HG03025 (cell line): Measurements from ENCODE around the gene MAP3K5.
A peak's percentile ranks its signal among the peaks of the same experiment; 100 is the strongest.
"Not testable (repeated sequence)": the region's sequence is repeated elsewhere in the genome, so short reads cannot be mapped to it uniquely, and the experiment has no call there.

Source experiments
- ATAC-seq: cut with Tn5 transposase; IDR thresholded peaks from one replicate; pipeline ENCODE4 v1.9.1; 2021; ENCODE audit warnings: mild to moderate bottlenecking, moderate library complexity; ENCODE audit not compliant: unreplicated experiment, low FRiP score

MAP3K5 gene

DNA sequence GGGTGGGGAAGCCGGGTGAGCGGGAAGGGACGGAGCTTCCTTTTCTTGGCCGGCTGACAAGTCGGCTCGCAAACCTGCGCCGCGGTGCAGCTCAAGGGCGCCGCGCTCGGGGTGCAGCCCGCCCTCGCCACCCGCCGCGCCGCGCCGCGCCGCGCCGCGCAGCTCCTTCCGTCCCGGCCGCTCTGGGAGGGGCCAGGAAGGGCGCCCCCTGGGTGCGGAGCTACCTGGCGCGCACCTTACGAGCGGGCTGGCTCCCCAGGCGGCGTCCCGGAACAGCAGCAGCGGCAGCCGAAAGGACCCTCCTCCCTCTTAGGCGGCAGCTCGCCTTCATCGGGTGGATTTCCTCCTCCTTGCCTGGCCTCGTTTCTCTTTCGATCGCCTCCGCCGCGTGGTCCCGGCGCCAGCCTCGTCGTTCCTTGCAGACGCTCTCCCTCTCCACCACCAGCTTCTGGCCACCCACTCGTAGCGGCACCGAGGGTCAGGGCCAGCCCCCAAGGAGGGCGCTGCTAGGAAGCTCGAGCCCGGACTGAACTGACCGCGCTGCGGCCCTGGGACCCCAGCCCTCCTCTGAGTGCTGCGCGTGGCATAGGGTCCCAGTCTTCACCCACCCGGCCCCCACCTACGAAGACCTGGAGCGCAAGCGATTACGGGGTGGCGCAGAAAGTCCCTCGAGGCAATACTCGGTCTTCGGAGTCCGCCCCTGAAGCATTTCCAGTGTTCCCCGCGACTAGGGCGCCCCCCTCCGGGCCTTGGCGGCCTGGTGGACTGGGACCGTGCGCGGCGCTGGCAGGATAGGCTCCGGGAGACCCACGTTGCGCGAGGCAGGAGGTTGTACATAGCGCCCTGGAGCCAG lies at the start of gene MAP3K5:
MAP3K5 (minus strand) TSS at position 68 of the 853 bp plus-strand sequence. CDS start 320 bp downstream, outside the sequence.
- ATAC-seq = peak; percentile 63

- no peak for ATAC-seq
Measured at GRCh38 chr6:136840276-136841001, 48.2 kb upstream of the MAP3K5 start.

DNA sequence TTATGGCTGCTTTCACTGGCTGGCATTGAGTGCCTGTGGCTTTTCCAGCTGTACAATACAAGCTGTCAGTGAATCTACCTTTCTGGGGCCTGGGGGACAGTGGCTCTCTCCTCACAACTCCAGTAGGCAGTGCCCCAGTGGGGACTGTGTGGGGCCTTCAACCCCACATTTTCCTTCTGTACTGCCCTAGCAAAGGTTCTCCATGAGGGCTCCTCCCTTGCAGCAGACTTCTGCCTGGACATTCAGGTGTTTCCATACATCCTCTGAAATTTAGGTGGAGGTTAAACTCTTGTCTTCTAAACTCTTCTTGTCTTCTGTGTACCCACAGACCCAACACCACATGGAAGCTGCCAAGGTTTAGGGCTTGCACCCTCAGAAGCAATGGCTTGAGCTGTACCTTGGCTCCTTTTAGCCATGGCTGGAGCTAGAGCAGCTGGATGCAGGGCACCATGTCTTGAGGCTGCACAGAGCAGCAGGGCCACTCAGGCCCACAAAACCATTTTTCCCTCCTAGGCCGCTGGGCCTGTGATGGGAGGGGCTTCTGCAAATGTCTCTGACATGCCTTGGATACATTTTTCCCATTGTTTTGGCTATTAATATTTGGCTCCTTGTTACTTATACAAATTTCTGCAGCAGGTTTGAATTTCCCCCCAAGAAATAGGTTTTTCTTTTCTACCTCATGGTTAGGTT lies 39.7 kb upstream of the MAP3K5 start:
- ATAC-seq = no peak

DNA sequence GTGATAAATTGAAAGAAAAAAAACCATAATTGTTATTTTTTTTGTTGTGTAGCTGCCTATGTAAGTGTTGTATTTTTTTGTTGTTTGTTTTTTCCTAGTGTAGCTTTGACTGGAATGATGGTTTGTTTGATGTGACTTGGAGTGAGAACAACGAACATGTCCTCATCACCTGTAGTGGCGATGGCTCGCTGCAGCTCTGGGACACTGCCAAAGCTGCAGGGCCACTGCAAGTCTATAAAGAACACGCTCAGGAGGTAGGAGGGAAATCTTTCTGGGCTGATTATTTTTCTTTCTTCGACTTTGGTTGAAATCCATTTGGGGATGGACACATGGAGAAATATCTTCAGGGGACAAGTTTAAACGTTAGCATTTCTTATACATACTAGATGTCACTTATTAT lies 33.9 kb upstream of the MAP3K5 start:
- no peak for ATAC-seq

DNA sequence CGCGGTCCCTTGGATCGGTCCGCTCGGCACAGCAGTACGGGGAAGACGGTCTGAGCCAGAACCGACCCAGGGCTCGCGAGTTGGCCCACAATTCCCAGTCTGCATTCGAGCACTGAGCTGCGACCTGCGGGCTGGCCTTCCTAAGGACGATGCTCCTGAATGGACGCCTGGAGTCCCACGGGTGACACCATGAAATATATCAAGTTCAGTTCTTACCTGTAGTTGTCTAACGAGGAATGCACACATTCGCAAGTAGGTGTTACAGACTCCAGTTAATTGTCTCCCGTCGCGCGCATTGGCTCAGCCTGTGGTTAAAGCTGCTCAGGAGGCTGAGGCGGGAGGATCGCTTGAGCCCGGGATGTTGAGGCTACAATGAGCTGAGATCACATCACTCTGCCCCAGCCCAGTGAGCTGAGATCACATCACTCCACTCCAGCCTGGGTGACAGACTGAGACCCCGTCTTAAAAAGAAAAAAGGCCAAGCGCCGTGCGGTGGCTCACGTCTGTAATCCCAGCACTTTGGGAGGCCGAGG lies 30.9 kb upstream of the MAP3K5 start:
- ATAC-seq = no peak

DNA sequence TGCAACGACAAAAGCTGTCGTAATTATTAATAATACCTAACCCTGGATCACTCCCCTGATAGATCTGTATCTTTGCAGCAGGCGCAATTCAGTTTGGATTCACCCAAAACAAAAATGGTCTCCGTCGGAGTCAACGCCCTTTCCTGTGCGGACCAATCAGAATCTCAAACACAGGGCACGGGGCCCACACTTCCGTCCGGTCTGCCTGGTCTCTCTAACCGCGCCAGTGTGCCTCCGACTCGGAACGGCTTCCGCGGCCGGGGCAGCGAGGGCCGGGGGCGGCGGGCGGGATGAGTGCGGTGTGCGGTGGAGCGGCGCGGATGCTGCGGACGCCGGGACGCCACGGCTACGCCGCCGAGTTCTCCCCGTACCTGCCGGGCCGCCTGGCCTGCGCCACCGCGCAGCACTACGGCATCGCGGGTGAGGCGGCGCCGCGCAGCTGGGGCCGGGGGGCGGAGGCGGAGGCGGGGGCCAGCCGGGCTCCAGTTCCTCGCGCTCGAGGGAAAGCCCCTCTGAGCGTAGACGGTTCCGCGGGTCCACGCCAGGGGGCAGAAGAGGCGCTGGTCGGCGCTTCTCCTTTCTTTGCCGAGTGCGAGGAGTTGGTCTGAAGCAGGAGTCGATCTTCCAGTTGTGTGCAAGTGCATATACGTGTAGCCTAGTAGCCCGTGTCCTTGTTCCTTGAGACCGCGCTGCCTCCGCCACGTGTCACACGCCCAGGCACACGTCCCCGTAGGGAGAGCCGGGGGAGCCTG lies 30.3 kb upstream of the MAP3K5 start, which contains the start of gene PEX7:
PEX7 (plus strand) TSS at position 217 of the 752 bp plus-strand sequence; CDS start at position 291, 74 bp downstream.
- peak; percentile 98 for ATAC-seq

- ATAC-seq = peak; percentile 6
Measured at GRCh38 chr6:136822046-136822375, 29.7 kb upstream of the MAP3K5 start.

GRCh38 chr6:136820561-136820960 lies 28.3 kb upstream of the MAP3K5 start:
- no peak for ATAC-seq

DNA sequence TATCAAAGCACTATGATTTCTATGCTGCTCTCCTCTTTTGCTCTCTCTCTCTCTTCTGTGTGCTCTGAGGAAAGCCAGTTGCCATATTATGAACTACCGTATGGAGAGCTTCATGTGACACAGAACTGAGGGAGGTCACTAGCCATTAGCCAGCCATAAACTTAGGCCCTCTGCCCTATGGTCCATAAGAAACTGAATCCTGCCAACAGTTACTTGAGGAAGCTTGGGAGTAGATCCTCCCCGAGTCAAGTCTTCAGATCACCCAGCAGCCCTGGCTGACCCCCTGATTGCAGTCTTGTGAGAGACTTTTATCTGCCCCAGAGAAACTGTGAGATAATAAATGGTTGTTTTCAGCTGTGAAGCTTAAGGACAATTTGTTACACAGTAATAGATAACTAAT lies 24.4 kb upstream of the MAP3K5 start:
- ATAC-seq = no peak

DNA sequence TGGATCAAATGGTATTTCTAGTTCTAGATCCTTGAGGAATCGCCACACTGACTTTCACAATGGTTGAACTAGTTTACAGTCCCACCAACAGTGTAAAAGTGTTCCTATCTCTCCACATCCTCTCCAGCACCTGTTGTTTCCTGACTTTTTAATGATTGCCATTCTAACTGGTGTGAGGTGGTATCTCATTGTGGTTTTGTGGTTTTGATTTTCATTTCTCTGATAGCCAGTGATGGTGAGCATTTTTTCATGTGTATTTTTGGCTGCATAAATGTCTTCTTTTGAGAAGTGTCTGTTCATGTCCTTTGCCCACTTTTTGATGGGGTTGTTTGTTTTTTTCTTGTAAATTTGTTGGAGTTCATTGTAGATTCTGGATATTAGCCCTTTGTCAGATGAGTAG lies 23.3 kb upstream of the MAP3K5 start:
- not testable (repeated sequence) for ATAC-seq

GRCh38 chr6:136812174-136812573 lies 19.9 kb upstream of the MAP3K5 start:
- ATAC-seq = no peak

DNA sequence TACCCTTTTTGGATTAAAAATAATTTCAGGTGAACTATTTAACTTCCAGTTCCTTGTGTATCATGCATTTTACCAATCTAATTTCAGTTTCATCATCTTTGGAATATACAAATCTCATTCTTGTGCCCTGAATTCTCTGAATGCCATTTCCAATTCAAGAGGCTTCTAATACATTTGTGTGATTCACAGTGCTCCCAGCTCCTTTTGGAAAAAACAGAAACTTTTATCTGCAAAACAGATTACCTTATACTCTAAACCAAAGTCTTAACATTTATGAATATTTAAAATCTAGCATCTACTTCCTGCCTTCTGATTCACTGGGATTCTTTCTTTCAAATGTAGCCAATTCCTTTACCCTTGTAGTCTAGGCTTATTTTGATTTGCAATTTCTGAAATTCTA lies 19.0 kb upstream of the MAP3K5 start:
- ATAC-seq = no peak

DNA sequence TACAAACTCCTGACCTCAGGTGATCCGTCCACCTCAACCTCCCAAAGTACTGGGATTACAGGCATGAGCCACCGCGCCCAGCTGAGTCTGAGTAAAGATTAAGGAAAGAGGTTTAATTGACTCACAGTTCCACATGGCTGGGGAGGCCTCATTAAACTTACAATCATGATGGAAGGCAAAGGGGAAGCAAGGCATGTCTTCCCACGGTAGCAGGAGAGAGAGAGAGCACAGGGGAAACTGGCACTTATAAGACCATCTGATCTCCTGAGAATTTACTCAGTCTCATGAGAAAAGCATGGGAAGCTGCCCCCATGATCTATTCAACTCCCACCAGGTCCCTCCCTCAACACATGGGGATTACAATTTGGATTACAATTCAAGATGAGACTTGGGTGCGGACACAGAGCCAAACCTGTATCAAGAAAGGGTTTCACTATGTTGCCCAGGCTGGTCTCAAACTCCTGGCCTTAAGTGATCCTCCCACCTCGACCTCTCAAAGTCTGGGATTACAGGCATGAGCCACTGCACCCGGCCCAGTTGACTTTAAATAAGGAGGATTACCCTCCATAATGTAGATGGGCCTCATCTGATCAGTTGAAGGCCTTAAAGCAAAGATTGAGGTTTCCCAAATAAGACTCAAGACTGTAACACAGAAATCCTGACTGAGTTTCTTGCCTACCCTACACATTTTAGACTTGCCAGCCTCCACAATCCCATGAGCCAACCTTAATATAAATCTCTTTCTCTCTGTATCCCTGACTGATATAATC lies 17.0 kb upstream of the MAP3K5 start:
- ATAC-seq = no peak

DNA sequence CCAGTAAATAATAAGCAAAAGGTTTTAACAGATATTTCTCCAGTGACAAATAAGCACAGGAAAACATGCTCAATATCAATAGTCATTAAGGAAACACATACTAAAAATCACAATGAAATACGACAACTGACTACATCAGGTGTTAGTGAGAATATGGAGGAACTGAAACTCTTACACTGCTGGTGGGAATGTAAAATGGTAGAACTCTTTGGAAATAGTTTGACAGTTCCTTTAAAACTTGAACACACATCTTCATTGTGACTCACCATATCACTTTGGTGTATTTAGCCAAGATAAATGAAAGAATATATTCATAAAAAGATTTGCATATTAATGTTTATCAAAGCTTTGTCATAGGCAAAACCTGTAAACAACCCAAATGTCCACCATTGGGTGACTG lies 11.3 kb upstream of the MAP3K5 start:
- ATAC-seq = no peak

DNA sequence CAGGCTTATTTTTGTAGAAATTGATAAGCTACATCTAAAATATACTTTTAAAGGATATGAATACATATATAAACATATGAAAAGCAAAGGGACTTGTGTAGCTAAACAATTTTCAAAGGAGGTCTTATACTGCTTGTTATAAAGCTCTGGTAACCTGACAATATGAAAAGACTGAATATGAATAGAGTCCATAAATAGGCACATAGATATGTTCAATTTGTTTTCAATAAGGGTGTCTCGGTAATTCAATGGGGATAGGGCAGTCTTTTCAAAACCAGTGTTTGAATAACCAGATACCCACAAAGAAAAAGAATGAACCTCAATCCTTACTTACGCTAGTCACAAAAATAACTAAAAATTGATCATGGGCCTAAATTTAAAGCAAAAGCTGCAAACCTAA lies 9.3 kb upstream of the MAP3K5 start:
- no peak for ATAC-seq

DNA sequence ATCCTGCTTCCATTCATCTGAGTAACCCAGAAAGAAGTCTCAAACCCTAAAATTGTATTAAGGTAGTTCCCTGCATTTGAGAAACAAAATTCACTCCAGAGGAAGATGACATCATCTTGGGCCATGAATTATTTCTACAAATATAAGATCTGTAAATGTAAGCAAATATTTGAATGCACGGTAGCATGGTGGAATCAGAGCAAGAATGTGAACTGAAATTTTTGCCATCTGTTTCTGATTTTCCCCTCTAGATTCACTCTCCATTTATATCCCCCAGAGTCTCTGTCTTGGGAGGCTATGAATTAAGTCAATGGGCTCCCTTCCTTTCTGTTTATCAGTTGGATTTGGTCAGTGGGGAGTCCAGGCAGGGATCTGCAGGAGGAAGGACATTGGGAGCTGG lies 5.8 kb upstream of the MAP3K5 start:
- no peak for ATAC-seq

DNA sequence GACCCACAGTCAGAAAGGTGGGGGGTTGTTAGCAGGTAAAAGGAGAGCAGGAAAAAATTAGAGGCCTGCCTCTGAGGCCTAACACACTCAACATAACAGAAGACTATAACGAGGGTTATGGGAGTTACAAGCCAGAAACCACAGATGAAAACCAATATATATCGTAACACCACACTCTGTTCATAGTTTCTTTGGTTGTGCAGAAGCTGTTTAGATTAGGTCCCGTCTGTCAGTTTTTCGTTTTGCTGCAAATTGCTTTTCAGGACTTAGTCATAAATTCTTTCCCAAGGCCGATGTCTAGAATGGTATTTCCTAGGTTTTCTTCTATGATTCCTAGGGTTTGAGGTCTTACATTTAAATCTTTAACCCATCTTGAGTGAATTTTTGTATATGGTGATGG lies 3.7 kb upstream of the MAP3K5 start:
- no peak for ATAC-seq

GRCh38 chr6:136795386-136795785 lies 3.1 kb upstream of the MAP3K5 start:
- no peak for ATAC-seq

DNA sequence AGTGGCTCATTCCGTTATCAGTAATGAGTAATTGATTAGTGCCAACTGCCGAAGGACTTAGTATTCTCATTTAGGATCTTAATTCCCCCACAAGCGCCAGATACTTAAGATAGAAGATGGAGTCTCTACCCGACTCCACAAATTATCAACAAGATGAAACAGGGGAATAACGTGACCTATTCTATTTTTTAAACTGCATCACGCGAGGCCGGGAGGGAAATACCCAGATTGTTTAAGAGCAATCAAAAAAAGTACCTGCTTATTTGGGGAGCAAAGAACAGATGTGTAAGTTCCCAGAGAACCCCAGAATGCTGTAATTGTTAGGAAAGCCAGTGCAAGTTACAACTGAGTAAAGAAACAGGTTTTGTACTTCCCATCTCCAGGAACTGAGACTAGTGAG lies 1.1 kb upstream of the MAP3K5 start:
- no peak for ATAC-seq

DNA sequence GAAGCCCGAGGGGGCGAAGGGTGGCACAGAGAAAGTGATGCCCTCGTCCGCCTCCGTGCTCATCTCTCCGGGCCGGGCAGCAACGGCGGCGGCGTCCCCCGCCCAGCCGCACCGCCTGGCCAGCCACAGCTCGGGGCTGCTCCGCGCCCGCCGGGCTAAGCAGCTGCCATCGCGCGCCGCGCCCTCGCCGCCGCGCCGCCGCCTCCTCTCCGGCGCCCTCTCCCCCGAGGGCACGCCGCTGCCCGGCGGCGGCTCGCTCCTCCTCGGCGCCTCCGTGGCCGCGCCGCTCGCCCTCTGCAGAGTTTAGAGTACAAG lies 225 bp downstream of the MAP3K5 start:
- ATAC-seq = no peak
